Activated T-helper 9 cell treated with anti-CD3 and anti-CD28 coated beads, Interleukin-2, amount 50 U/mL, for 16 hours (primary cell): ENCODE measurements around the gene SYT17.
"Not testable (repeated sequence)": the region's sequence is repeated elsewhere in the genome, so short reads cannot be mapped to it uniquely, and the experiment has no call there.

ENCODE experiments used
- DNase-seq: peaks from one replicate; pipeline ENCODE4 v3.0.0-alpha.2; 2020; ENCODE audit warnings: low read depth

SYT17 gene

GRCh38 chr16:19173649-19174383 is 5.8 kb downstream of the SYT17 start:
- no peak for DNase-seq

DNA sequence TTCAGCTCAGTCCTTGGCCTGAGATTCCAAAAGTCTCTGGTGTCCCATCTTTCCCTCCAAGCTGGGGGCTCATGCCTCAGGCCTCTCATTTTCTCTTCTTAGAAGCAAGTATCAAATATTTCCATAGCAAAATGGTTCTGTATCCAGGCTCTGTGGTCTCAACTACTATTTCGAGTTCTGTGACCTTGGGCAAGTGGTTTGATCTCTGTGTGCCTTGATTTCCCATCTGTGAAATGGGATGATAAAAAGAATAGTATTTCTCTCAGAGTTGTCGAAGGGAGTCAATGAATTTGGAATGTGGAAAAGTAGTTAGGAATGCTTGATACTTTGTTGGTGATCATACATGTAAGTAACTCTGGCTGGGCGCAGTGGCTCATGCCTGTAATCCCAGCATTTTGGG is 6.4 kb downstream of the SYT17 start:
- DNase-seq = no peak

- DNase-seq = no peak
These were observed 7.6 kb downstream of the SYT17 start for GRCh38 chr16:19175492-19176262.

- DNase-seq = no peak
These were observed 9.2 kb downstream of the SYT17 start for GRCh38 chr16:19177111-19177739.

DNA sequence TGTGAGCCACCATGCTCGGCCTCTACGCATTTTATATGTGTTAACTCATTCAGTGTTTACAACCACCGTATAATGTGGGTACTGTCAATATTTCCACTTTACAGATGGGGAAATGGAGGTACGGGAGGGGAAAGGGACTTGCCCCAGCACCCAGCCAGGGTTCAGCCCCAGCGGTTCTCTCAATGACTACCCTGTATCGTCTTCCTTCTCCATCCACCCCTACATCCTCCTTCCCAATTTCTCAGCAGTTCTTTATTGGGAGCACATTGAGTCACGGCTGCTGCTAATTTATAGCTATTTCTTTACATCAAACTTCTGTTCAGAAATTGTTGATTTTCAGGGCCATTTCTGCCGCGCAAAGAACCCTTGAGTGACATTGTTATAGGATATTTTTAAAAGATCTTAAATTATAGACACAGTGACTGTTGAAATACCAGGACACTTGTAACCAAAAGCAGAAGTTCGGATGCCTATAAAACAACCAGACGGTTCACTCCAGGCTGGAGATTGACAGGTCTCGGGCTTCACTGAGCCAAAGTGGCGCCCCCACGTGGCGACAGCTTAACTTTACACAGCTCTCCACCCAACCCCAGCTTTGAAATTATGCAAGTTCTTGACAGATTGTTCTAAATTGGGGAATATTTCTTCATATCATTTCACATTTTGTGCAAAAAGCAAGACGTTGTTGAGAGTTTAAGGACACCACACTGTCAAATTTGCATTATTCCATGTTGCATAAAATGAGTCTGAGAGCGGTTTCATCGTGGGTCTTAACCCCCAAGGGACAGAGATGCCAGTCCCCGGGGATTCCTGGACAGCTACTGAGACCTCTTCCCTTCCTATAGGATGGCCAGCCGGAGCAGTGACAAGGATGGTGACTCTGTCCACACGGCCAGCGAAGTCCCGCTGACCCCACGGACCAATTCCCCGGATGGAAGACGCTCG is 11.8 kb downstream of the SYT17 start:
- no peak for DNase-seq

GRCh38 chr16:19180741-19181140 is 12.7 kb downstream of the SYT17 start:
- no peak for DNase-seq

DNA sequence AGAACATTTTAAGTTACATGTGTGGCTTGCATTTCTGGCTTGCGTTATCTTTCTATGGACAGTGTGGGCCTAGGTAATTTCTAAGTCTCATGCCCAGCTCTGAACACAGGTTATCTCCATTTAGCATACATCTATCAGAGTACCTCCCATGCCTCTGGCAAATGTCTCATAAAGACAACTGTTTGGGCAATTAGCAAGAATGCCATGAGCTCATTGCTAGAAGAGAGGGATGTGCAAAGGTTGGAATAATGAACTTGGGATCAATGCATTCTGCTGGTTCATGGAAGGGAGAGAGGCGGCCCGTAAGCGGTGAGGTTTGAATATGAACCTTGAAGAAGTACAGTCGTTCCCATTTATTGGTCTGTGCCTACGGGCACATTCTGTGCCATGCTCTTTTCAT is 14.4 kb downstream of the SYT17 start:
- no peak for DNase-seq

GRCh38 chr16:19183187-19183586 is 15.1 kb downstream of the SYT17 start:
- DNase-seq = no peak

- no peak for DNase-seq
These were observed 16.9 kb downstream of the SYT17 start for GRCh38 chr16:19184823-19185509.

- DNase-seq = no peak
These were observed 17.4 kb downstream of the SYT17 start for GRCh38 chr16:19185510-19185851.

- DNase-seq = no peak
These were observed 18.4 kb downstream of the SYT17 start for GRCh38 chr16:19186408-19186807.

GRCh38 chr16:19187961-19188360 is 19.9 kb downstream of the SYT17 start:
- DNase-seq = not testable (repeated sequence)

GRCh38 chr16:19188406-19188805 is 20.4 kb downstream of the SYT17 start:
- DNase-seq = no peak

DNA sequence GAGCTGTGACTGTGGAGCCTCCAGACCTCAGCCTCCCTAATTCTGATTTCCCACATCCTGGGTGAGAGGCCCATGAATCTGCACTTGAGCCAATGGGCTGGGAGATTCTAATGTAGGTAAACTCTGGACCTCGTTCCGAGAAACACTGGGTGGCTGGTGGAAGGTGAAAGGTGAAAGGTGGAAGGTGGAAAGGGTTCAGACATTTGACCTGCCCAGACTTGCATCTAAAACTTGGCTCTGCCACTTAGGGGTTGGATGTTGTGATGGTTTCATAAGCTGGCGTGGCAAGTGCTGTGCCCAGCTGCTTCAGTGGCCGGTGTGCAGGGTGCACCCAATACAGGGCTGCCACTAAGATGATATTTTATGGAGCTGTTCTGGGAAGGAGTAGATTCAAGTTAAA is 24.8 kb downstream of the SYT17 start:
- no peak for DNase-seq

DNA sequence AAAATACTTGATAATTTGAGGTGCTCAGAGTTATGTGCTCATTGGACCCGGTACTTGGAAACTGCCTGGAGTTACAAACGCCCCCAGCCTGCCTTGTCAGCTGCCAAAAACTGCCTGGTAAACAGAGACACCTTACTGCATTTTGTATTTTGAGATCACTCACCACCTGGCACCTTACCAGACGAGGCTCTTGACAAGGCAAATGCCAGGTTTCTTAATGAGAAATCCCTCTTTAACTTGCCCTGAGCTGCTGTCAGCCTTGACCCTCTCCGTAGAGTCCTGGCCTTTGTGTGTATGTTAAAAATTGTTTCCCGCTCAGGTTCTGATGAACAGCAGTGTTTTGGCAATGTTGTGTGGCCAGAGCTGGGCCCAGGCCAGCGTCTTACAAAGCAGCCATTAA is 28.8 kb downstream of the SYT17 start:
- no peak for DNase-seq

DNA sequence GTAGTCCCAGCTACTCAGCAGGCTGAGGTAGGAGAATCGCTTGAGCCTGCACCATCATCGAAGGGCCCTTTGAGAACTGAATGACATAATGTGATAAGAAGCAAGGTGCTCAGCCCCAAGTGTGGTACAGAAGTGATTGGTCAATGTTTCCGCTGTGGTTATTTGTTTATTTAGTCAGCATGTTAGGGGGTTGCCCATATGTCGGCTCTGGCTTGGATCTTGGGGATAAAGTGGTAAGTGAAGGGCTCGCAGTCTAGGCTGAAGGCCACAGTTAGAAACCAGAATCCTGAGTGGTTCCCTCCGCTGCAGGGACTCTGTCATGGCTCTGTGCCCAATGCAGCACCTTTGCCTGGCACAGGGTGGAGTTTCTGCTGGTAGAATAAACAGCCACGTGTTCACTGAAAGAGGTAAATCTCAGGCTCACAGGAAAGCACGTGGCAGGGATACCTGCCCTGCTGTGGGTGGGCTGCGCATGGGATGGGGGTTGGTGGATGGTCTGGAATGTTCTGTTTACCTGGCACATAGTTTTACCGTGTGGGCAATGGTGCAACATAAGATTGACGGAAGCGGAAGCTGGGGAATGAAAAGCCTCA is 35.4 kb downstream of the SYT17 start:
- DNase-seq = no peak

GRCh38 chr16:19210280-19210924 is 42.4 kb downstream of the SYT17 start:
- no peak for DNase-seq

GRCh38 chr16:19210968-19211367 is 42.9 kb downstream of the SYT17 start:
- no peak for DNase-seq

DNA sequence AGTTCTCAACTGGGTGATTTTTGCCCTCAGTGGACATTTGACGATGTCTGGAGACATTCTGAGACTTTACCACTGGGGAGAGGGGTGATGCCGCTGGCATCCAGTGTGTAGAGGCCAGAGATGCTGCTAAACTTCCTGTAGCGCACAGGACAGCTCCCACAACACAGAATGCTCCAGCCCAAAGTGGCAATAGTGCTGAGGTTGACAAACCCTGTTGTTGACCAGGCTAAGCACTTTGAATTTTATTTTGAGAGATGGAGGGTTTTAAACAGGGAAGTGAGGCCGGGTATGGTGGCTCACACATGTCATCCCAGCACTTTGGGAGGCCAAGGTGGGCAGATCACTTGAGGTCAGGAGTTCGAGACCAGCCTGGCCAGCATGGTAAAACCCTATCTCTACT is 44.0 kb downstream of the SYT17 start:
- no peak for DNase-seq

- DNase-seq = no peak
These were observed 45.8 kb downstream of the SYT17 start for GRCh38 chr16:19213885-19214284.

- no peak for DNase-seq
These were observed 47.7 kb downstream of the SYT17 start for GRCh38 chr16:19215705-19216104.
